ENCODE measurements around the gene LHCGR. TPM values are rescaled to one million over a fixed set of nuclear protein-coding genes. Genes with fewer than 3 reads are reported as not detected.

LHCGR gene
- total RNA-seq, 1 experiment from 2014 or later, result not detected

DNA sequence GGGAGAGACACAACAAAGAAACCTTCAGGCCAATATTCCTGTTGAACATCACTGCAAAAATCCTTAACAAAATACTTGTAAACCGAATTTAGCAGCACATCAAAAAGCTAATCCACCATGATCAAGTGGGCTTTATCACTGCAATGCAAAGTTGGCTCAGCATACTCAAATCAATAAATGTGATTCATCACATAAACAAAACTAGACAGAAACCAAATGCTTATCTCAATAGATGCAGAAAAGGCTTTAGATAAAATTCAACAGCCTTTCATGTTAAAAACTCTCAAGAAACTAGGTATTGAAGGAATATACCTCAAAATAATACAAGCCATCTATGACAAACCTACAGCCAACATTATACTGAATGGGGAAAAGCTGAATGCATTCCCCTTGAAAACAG lies 117.3 kb downstream of the LHCGR start:
- no peak overlapping the region for H3K4me3 ChIP-seq (ENCODE audit: insufficient read depth, low read depth, low read length)
- no peaks in the 10 kb centered on the region for H3K36me3 ChIP-seq (replicated peaks; ENCODE audit: control insufficient read depth, insufficient read depth, low read length)
- DNase-seq, result no peak
- H3K27me3 ChIP-seq (ENCODE audit: control insufficient read depth, insufficient read depth, low read length), result no peaks in the 10 kb centered on the region

Other genes starting within 250 kb of the LHCGR start
- gene STON1, start 225.6 kb downstream of the LHCGR start, total RNA-seq (2014; rRNA removed; shearing (Covaris generic)), result 5.1 and 9.0 TPM in 2 replicates
- 1.7 and 2.5 TPM in 2 replicates for gene GTF2A1L, start 137.9 kb downstream of the LHCGR start, total RNA-seq (2014; rRNA removed; shearing (Covaris generic))